ENCODE data around the gene PCDHGB4. TPM values are rescaled to one million over a fixed set of nuclear protein-coding genes. Genes with fewer than 3 reads are reported as not detected.
A peak's percentile ranks its signal among the peaks of the same experiment; 100 is the strongest.
"Not testable (repeated sequence)": the region's sequence is repeated elsewhere in the genome, so short reads cannot be mapped to it uniquely, and the experiment has no call there.

Gene PCDHGB4
- 13.0 and 15.6 TPM in 2 replicates for total RNA-seq (ENCODE audit: low replicate concordance)
- long read RNA-seq, full-length matches to known transcripts, result 20 of 21 reads
- long read RNA-seq, partial matches to known transcripts, result 0 of 21 reads
- long read RNA-seq, other reads (novel, unspliced or antisense), result 1 of 21 reads

GRCh38 chr5:141387557-141388311 is at the start of gene PCDHGB4:
PCDHGB4 (plus strand) TSS chr5:141387698; CDS start chr5:141387885, 187 bp downstream.
- H3K27me3 Mint-ChIP-seq; H3K4me1 Mint-ChIP-seq (ENCODE audit: unreplicated experiment); H3K9me3 Mint-ChIP-seq; H3K27ac Mint-ChIP-seq: not testable (repeated sequence)
- DNase-seq (ENCODE audit: extremely low spot score, unreplicated experiment), result peak; percentile 67
- Mint-ChIP-seq H3K36me3 (peaks cover 16% of the 10 kb centered on the region), H3K4me3 (peak within 1 kb of the TSS; percentile 85)
- peak; percentile 67 for TF ChIP-seq CTCF (conservative IDR thresholded peaks at IDR 0.05)

- Mint-ChIP-seq H3K4me3 (no peak within 1 kb of the TSS), H3K9me3 (peaks cover 11% of the 10 kb centered on the region), H3K36me3 (no peaks in the 10 kb centered on the region), H3K27me3 (no peaks in the 10 kb centered on the region), H3K27ac (no peak within 1 kb of the TSS), H3K4me1 (ENCODE audit: unreplicated experiment) (no peaks in the 10 kb centered on the region)
- no peak for DNase-seq (ENCODE audit: extremely low spot score, unreplicated experiment)
- TF ChIP-seq CTCF (conservative IDR thresholded peaks at IDR 0.05), result peak; percentile 46
These were observed 48.8 kb upstream of the PCDHGB4 start, which contains the start of gene PCDHGA2 for GRCh38 chr5:141338538-141339306. PCDHGA2 (plus strand) TSS chr5:141338760.

- H3K4me1 Mint-ChIP-seq (ENCODE audit: unreplicated experiment); H3K27me3 Mint-ChIP-seq; H3K4me3 Mint-ChIP-seq; H3K36me3 Mint-ChIP-seq; H3K27ac Mint-ChIP-seq; DNase-seq (ENCODE audit: extremely low spot score, unreplicated experiment): not testable (repeated sequence)
- peaks cover 16% of the 10 kb centered on the region for H3K9me3 Mint-ChIP-seq
These were observed 46.6 kb upstream of the PCDHGB4 start for GRCh38 chr5:141340781-141341354.

- H3K27ac Mint-ChIP-seq, result no peak overlapping the region
- H3K4me1 Mint-ChIP-seq (ENCODE audit: unreplicated experiment), result no peaks in the 10 kb centered on the region
- no peak for TF ChIP-seq CTCF (conservative IDR thresholded peaks at IDR 0.05)
- H3K36me3 Mint-ChIP-seq, result no peaks in the 10 kb centered on the region
- peaks cover 21% of the 10 kb centered on the region for H3K9me3 Mint-ChIP-seq
- H3K4me3 Mint-ChIP-seq, result no peak overlapping the region
- H3K27me3 Mint-ChIP-seq, result no peaks in the 10 kb centered on the region
- no peak for DNase-seq (ENCODE audit: extremely low spot score, unreplicated experiment)
These were observed 44.7 kb upstream of the PCDHGB4 start for GRCh38 chr5:141342773-141343172.

GRCh38 chr5:141343242-141343952 is 44.1 kb upstream of the PCDHGB4 start, which contains the start of gene PCDHGA3:
PCDHGA3 (plus strand) TSS chr5:141343829; CDS start chr5:141344034, 205 bp downstream.
- no peak for DNase-seq (ENCODE audit: extremely low spot score, unreplicated experiment)
- Mint-ChIP-seq H3K27me3 (no peaks in the 10 kb centered on the region), H3K4me1 (ENCODE audit: unreplicated experiment) (no peaks in the 10 kb centered on the region), H3K27ac (no peak within 1 kb of the TSS), H3K36me3 (no peaks in the 10 kb centered on the region), H3K4me3 (peak within 1 kb of the TSS; percentile 84), H3K9me3 (peaks cover 16% of the 10 kb centered on the region)
- peak; percentile 39 for TF ChIP-seq CTCF (conservative IDR thresholded peaks at IDR 0.05)
